H9 (cell line): ENCODE results near the gene LMTK2. TPM values are rescaled to one million over a fixed set of nuclear protein-coding genes. Genes with fewer than 3 reads are reported as not detected.

Source experiments
- DNase-seq: peaks from one replicate; pipeline ENCODE4 v3.0.0-alpha.2; 2017
- H2AFZ ChIP-seq: one replicate; pipeline ENCODE4 v1.6.1; 2013; ENCODE audit warnings: mild to moderate bottlenecking, low read length, control low read depth, moderate library complexity
- H2AK5ac ChIP-seq: 2 replicates; pipeline ENCODE4 v1.6.1; 2013; ENCODE audit warnings: low read length, control low read depth, mixed read lengths; ENCODE audit not compliant: insufficient read length
- H2BK120ac ChIP-seq: one replicate; pipeline ENCODE4 v1.6.1; 2013; ENCODE audit warnings: low read depth, mild to moderate bottlenecking, low read length, control low read depth, inconsistent platforms; ENCODE audit not compliant: poor library complexity, severe bottlenecking
- H2BK12ac ChIP-seq: 2 replicates; pipeline ENCODE4 v1.6.1; 2013; ENCODE audit warnings: low read length, control low read depth, mixed read lengths, low read depth; ENCODE audit not compliant: insufficient read length
- H2BK15ac ChIP-seq: 2 replicates; pipeline ENCODE4 v1.6.1; 2013; ENCODE audit warnings: low read depth, low read length, control low read depth
- H2BK20ac ChIP-seq: one replicate; pipeline ENCODE4 v1.6.1; 2013; ENCODE audit warnings: low read depth, mild to moderate bottlenecking, low read length, control low read depth, inconsistent platforms; ENCODE audit not compliant: poor library complexity, severe bottlenecking
- H2BK5ac ChIP-seq: 2 replicates; pipeline ENCODE4 v1.6.1; 2013; ENCODE audit warnings: low read length, control low read depth, mixed read lengths; ENCODE audit not compliant: insufficient read length
- H3K14ac ChIP-seq: 2 replicates; pipeline ENCODE4 v1.6.1; 2013; ENCODE audit warnings: low read length, control low read depth; ENCODE audit not compliant: insufficient read depth
- H3K18ac ChIP-seq: 2 replicates; pipeline ENCODE4 v1.6.1; 2013; ENCODE audit warnings: low read depth, mild to moderate bottlenecking, mixed read lengths, low read length, control low read depth; ENCODE audit not compliant: insufficient read length
- H3K23ac ChIP-seq: 2 replicates; pipeline ENCODE4 v1.6.1; 2013; ENCODE audit warnings: low read length, control low read depth, mixed read lengths, low read depth; ENCODE audit not compliant: insufficient read length
- H3K23me2 ChIP-seq: 2 replicates; pipeline ENCODE4 v1.6.1; 2013; ENCODE audit warnings: low read depth, mild to moderate bottlenecking, mixed read lengths, low read length, control low read depth; ENCODE audit not compliant: insufficient read length, poor library complexity, severe bottlenecking
- H3K27ac ChIP-seq: 2 replicates; pipeline ENCODE4 v1.5.1; 2013; ENCODE audit warnings: low read length, control low read depth, mixed read lengths, low read depth; ENCODE audit not compliant: insufficient read length
- H3K27me3 ChIP-seq: 2 replicates; pipeline ENCODE4 v1.6.1; 2013; ENCODE audit warnings: low read length, control low read depth, inconsistent platforms; ENCODE audit not compliant: insufficient read depth
- H3K4ac ChIP-seq: 2 replicates; pipeline ENCODE4 v1.6.1; 2013; ENCODE audit warnings: low read depth, mild to moderate bottlenecking, control low read depth, inconsistent platforms, low read length, moderate library complexity
- H3K4me1 ChIP-seq: 2 replicates; pipeline ENCODE4 v1.6.1; 2013; ENCODE audit warnings: low read length, control low read depth, inconsistent platforms; ENCODE audit not compliant: insufficient read depth
- H3K4me2 ChIP-seq: 2 replicates; pipeline ENCODE4 v1.6.1; 2013; ENCODE audit warnings: low read length, control low read depth, mixed read lengths; ENCODE audit not compliant: insufficient read length, insufficient read depth
- H3K56ac ChIP-seq: 2 replicates; pipeline ENCODE4 v1.6.1; 2013; ENCODE audit warnings: low read depth, mild to moderate bottlenecking, mixed read lengths, low read length, control low read depth; ENCODE audit not compliant: insufficient read length
- H3K79me1 ChIP-seq: 2 replicates; pipeline ENCODE4 v1.6.1; 2013; ENCODE audit warnings: low read depth, mild to moderate bottlenecking, moderate library complexity, low read length, control low read depth, inconsistent platforms; ENCODE audit not compliant: insufficient read depth, poor library complexity, severe bottlenecking
- H3K79me2 ChIP-seq: 2 replicates; pipeline ENCODE4 v1.6.1; 2013; ENCODE audit warnings: low read length, control low read depth, inconsistent platforms; ENCODE audit not compliant: insufficient read depth
- H3K9ac ChIP-seq: 2 replicates; pipeline ENCODE4 v1.6.1; 2013; ENCODE audit warnings: low read length, control low read depth, mixed read lengths; ENCODE audit not compliant: insufficient read length; ENCODE audit errors: extremely low read depth
- H3K9me3 ChIP-seq: one replicate; pipeline ENCODE4 v1.6.1; 2013; ENCODE audit warnings: low read depth, low read length, inconsistent platforms; ENCODE audit not compliant: control insufficient read depth
- H3T11ph ChIP-seq: one replicate; pipeline ENCODE4 v1.6.1; 2013; ENCODE audit warnings: mild to moderate bottlenecking, low read length, control low read depth, inconsistent platforms
- H4K20me1 ChIP-seq: one replicate; pipeline ENCODE4 v1.6.1; 2013; ENCODE audit not compliant: control insufficient read depth, insufficient read length, insufficient read depth
- H4K5ac ChIP-seq: 2 replicates; pipeline ENCODE4 v1.6.1; 2013; ENCODE audit warnings: low read depth, mild to moderate bottlenecking, mixed read lengths, low read length, control low read depth; ENCODE audit not compliant: insufficient read length
- H4K8ac ChIP-seq: replicated peaks from 2 replicates; pipeline ENCODE4 v1.6.1; 2013; ENCODE audit warnings: low read length, control low read depth, mixed read lengths, low read depth; ENCODE audit not compliant: insufficient read length
- H4K91ac ChIP-seq: 2 replicates; pipeline ENCODE4 v1.6.1; 2013; ENCODE audit warnings: low read depth, mild to moderate bottlenecking, moderate library complexity, mixed read lengths, low read length, control low read depth; ENCODE audit not compliant: insufficient read length
- H3K27ac Mint-ChIP-seq, 3 experiments: 2 replicates in 2 of 3; 3 replicates in 1 of 3; pipeline ENCODE4 v1.8.0; 2020 to 2021; ENCODE audit warnings: mixed read lengths in 3 of 3, mild to moderate bottlenecking in 1 of 3, moderate library complexity in 1 of 3
- H3K27me3 Mint-ChIP-seq: 2 replicates; pipeline ENCODE4 v1.8.0; 2021; ENCODE audit warnings: low read depth, mild to moderate bottlenecking, moderate library complexity, mixed read lengths
- H3K36me3 Mint-ChIP-seq, 3 experiments: 2 replicates in 2 of 3; 3 replicates in 1 of 3; pipeline ENCODE4 v1.8.0; 2020 to 2021; ENCODE audit warnings: low read depth in 3 of 3, mixed read lengths in 3 of 3; ENCODE audit not compliant: insufficient read depth in 1 of 3
- H3K4me1 Mint-ChIP-seq, 2 experiments: 2 replicates each; pipeline ENCODE4 v1.8.0; 2020; ENCODE audit warnings: mixed read lengths in 2 of 2
- H3K4me3 Mint-ChIP-seq, 2 experiments: 2 replicates in 1 of 2; 3 replicates in 1 of 2; pipeline ENCODE4 v1.8.0; 2020 to 2021; ENCODE audit warnings: mild to moderate bottlenecking in 2 of 2, mixed read lengths in 2 of 2, moderate library complexity in 1 of 2
- H3K9me3 Mint-ChIP-seq, 2 experiments: 2 replicates in 1 of 2; 3 replicates in 1 of 2; pipeline ENCODE4 v1.8.0; 2020; ENCODE audit warnings: mild to moderate bottlenecking in 2 of 2, mixed read lengths in 2 of 2, moderate library complexity in 1 of 2
- WGBS: extraction: QIAGEN DNeasy Blood & Tissue Kit; methylation state at CpG from one replicate; pipeline ENCODE4 v1.1.7; 2013; ENCODE audit warnings: missing lambda C conversion rate, low lambda C conversion rate, mixed read lengths; ENCODE audit not compliant: insufficient read length; ENCODE audit errors: extremely low coverage; 5-methylcytosine and 5-hydroxymethylcytosine counted together
- total RNA-seq: library from RNA; stranded (reverse); gene quantifications from 2 replicates; pipeline ENCODE4 v1.2.1, GENCODE V29; 2021
- TF ChIP-seq, protein P1 (sequence below): fragments of 200-600 bp; sonication (generic); conservative IDR thresholded peaks from 3 replicates; pipeline ENCODE4 v1.8.0; 2021; ENCODE audit warnings: antibody characterized with exemption, mild to moderate bottlenecking

LMTK2 gene
- total RNA-seq, 1 experiment from 2014 or later, result 24.9 TPM

DNA sequence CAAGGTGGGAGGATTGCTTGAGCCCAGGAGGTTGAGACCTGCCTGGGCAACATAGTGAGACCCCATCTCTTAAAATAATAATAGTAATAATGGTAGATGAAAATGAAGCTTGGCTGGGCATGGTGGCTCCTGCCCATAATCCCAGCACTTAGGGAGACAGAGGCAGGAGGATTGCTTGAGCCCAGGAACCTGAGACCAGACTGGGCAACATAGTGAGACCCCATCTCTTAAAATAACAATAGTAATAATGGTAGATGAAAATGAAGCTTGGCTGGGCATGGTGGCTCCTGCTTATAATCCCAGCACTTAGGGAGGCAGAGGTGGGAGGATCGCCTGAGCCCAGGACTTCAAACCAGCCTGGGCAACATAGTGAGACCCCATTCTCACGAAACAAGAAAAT lies 49.5 kb upstream of the LMTK2 start:
- Histone ChIP-seq H2AK5ac (no peak overlapping the region), H2BK15ac (no peak overlapping the region), H3K79me1 (no peaks in the 10 kb centered on the region), H3K4me2 (no peak overlapping the region), H3K9me3 (no peaks in the 10 kb centered on the region), H3K23me2 (no peaks in the 10 kb centered on the region), H3K23ac (no peak overlapping the region), H3K18ac (no peak overlapping the region), H4K8ac (no peak overlapping the region), H2BK5ac (no peak overlapping the region), H3K27ac (no peak overlapping the region), H2BK20ac (no peak overlapping the region), H3K14ac (no peak overlapping the region), H2BK120ac (no peak overlapping the region), H4K91ac (no peak overlapping the region), H3K27me3 (no peaks in the 10 kb centered on the region), H3K79me2 (no peaks in the 10 kb centered on the region), H2BK12ac (no peak overlapping the region), H4K5ac (no peak overlapping the region), H2AFZ (no peak overlapping the region), H3K56ac (no peak overlapping the region), H3K4me1 (no peaks in the 10 kb centered on the region), H3K4ac (no peak overlapping the region), H4K20me1 (no peaks in the 10 kb centered on the region), H3K9ac (no peak overlapping the region), H3T11ph (no peak overlapping the region)
- H3K27ac Mint-ChIP-seq, result no peak overlapping the region
- TF ChIP-seq, protein P1, sequence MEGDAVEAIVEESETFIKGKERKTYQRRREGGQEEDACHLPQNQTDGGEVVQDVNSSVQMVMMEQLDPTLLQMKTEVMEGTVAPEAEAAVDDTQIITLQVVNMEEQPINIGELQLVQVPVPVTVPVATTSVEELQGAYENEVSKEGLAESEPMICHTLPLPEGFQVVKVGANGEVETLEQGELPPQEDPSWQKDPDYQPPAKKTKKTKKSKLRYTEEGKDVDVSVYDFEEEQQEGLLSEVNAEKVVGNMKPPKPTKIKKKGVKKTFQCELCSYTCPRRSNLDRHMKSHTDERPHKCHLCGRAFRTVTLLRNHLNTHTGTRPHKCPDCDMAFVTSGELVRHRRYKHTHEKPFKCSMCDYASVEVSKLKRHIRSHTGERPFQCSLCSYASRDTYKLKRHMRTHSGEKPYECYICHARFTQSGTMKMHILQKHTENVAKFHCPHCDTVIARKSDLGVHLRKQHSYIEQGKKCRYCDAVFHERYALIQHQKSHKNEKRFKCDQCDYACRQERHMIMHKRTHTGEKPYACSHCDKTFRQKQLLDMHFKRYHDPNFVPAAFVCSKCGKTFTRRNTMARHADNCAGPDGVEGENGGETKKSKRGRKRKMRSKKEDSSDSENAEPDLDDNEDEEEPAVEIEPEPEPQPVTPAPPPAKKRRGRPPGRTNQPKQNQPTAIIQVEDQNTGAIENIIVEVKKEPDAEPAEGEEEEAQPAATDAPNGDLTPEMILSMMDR, result no peak
- H3K27me3 Mint-ChIP-seq, result peaks cover 8% of the 10 kb centered on the region
- WGBS, result no CpG with 5 or more reads among the region's 2 CpGs
- H3K4me1 Mint-ChIP-seq, result peaks cover 4% of the 10 kb centered on the region in 2 experiments; a peak in 3 of 4 replicates
- no peak overlapping the region; a peak in 1 of 5 replicates for H3K4me3 Mint-ChIP-seq
- H3K9me3 Mint-ChIP-seq, result no peaks in the 10 kb centered on the region
- no peaks in the 10 kb centered on the region for H3K36me3 Mint-ChIP-seq
- DNase-seq, result no peak
